HL-60/S4 (cell line): ENCODE measurements around the gene WSCD1.

Source experiments
- in situ Hi-C: fragments of 300-500 bp; cut with MboI; formaldehyde crosslinking; loops from 2 replicates; pipeline ENCODE4 v1.14.3; 2022; ENCODE audit warnings: low sequenced_read_pairs

The WSCD1 gene

DNA sequence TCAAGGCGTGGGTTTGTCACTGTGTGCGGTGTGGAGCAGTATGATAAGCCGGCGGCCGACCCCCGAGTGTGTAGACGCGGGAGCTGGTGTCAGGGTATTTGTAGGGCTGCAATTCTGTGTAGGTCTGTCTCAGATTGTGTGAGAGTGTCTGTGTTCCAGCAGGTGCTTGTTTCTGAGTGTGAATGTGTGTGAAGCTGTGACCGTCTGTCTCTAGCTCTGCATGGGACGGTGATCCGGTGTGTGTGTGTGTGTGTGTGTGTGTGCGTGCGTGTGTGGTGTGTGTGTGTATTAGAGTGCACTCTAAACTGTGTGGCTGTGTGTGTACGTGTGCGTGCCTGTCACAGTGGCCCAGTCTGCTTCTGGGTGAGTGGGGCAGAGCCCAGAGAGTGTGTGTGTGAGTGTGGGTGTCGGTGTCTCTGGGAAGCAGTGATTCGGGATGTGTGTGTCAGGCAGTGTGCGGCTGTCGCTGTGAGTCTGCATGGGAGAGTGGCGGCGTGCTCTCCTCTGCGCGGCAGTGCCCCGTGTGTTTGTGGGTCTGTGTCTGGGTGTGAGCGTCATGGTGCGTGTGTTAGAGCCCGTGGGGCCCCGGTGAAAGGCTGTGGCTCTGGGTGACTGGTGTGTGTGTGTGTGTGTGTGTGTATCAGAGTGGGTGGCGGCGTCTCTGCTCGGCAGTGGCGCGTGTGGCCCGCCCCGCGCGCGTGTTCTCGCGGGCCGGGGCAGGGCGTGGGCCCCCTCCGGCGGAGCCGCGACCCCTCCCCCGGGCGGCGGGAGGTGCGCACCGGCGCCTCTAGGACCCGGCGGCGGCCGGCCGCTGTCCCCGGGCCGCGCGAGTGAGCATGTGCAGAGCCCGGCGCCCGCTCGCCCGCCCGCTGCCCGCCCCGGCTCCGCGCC is at the start of gene WSCD1:
Gene WSCD1, plus strand, starts transcription at position 841 of the 891 bp plus-strand sequence. CDS start 10,280 bp downstream, outside the sequence.
- in situ Hi-C loops: no loop called here

DNA sequence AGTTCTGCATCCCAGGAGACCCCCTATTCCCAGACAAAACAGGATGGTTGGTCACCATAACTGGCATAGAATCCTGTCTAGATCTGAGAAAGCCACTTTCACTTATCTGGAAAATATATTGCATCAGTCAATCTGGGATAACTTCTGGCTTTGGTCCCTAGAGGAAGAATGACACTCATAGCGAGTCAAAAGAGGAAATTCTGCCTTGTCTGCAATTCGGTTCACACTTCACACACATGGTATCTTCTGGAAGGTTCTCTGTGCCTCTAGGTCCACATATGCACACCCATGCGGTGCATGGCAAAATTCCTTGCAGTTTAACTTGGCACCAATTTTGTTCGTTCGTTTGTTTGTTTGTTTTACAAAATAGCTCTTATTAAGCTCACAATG is 49.2 kb upstream of the WSCD1 start:
- in situ Hi-C loops: no loop called here

GRCh38 chr17:6021627-6022026 is 48.6 kb upstream of the WSCD1 start:
- in situ Hi-C loops: no loop called here

DNA sequence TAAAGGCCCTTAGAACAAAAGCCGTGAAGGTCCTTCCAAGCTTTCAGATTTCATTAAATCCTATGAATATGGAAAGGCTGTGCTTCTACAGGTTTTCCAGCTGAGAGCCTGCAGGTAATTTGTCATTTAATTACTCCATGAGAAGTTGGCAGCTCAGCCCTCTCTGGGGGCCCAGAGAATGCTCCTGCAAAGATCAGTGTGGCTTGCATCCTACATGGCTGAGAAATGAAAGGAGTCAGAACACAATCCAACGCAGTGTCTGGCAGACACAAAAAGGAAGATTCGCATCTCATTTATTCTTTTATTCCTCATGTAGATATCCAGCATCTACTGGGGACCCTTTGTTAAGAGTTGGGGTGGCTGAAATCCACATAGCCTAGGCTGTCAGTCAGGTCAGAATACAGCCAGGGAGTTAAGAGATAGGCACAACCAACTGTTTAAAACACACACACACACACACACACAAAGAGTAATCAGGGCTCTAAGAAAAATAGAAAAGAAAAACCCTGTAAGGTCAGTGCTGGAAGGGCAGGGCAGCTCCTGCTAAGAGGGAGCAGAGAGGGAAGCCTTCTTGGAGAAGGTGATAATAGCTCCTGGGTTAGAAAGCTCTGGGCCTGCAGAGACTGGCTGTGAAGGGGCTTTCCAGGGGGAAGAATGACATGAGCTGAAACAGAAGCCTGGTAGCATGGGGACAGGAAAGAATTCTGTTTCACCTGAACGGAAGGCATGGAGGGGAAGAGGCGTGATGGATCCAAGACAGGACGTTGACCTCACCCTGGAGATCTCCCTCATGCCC is 46.9 kb upstream of the WSCD1 start:
- in situ Hi-C loops: no loop called here

DNA sequence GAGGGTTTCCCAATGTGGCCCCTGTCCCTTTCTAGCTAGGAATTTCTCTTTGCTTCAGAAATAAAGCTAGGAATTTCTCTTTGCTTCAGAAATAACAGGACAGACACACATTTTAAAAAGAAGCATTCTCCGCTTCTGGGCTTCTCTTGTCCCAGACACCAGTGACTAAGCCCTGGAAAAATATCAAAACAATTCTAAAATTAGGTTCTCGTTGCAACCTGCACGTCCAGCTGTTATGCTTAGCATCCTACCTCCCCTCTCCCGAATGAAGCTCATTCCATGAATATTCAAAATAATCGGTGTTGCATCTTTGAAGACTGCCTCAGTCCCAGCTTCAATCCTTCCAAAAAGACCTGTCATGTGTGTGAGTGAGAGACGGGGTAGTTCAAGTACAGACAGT is 45.6 kb upstream of the WSCD1 start:
- in situ Hi-C loops: no loop called here

DNA sequence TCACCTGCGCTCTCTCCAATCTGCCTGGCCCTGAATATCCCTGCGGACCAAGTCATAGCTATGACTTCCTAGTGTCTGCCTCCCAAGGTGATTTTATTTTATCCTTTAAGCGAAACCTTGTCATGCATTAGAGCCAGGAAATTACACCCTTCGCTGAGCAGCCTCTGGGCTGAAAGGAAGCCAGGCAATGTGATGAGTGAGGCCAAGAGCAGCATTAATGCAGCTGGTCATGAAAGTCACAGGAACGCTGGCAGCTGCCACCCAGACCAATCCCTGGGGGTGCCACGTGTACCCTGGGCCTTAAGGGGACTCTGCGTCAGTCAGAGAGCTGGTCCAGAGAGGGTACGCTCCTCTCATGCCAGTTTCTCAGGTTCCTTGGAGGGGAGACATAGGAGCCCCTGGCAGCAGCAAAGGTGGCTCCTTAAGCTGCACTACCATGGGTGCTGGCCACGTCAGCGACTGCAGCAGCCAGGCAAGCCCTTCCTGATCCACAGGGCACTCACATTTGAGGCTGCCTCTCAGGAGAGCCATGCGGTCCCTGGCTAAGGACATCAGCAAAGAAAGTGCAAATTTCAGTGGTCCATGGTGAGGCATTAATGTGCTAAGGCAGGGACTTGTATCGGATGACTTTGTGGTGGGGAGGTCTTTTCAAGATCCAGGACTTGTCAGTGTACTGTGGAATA is 42.7 kb upstream of the WSCD1 start:
- in situ Hi-C loops: no loop called here

- in situ Hi-C loops: no loop called here
These were observed 41.9 kb upstream of the WSCD1 start for GRCh38 chr17:6028294-6028693.

GRCh38 chr17:6035801-6036394 is 34.3 kb upstream of the WSCD1 start:
- in situ Hi-C loops: no loop called here

DNA sequence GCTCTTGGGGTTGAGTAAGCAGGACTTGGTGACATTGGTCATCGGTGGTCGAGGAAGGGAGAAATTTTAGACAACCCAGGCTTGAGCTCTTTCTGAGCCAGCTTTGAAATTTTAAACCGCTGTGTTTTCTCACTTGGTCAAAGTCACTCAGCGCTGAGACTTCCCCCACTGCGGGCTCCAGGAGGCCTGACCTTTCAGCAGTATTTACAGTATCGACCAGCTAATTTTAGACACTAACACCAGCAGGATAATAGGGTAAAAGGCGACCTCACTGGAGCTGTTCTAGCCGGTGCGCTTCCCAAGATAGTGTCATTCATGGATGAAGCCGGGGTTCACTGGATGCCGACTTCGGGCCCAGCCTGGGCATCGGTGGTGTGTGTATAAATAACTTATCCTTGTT is 29.7 kb upstream of the WSCD1 start:
- in situ Hi-C loops: no loop called here

DNA sequence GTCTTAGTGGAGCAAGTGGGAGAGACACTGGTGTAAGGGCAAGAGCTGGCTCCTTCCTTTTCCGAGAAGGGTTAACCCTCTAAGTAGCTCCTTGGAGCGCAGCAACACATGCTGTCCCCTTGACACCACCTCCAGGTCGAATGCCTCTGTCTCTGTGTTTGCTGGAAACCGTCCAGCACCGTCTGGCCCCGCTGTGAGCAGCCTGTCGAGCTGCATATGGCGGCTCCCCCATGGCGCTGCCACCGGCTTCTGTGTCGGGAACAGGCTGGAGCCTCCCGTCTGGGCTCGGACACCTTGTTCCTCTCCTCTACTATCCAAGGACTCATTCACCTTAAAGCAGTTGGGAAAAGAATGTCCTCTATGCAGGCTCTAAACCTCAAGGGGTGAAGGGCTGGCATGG is 28.9 kb upstream of the WSCD1 start:
- in situ Hi-C loops: no loop called here

DNA sequence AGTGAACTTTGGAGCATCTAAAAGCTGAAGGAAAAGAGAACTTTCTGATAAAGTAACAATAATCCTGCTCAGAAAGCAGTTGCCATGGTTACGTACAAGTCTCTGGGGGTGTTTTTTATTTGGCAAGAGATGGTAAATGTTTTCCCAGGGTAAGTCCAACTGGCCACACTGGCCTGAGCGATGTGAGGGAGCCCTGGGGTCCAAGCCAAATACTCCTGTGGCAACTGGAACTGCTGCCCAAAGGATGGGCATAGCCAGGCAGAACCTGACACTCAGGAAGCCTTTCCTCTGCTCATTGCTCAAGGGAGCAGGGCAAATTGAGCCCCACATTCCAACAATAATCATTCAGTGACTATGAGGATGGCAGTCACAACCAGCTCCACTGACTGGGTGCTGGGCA is 26.8 kb upstream of the WSCD1 start:
- in situ Hi-C loops: no loop called here

- in situ Hi-C loops: no loop called here
These were observed 25.9 kb upstream of the WSCD1 start for GRCh38 chr17:6044261-6044660.

- in situ Hi-C loops: no loop called here
These were observed 24.4 kb upstream of the WSCD1 start for GRCh38 chr17:6045621-6046357.

- in situ Hi-C loops: no loop called here
These were observed 23.7 kb upstream of the WSCD1 start for GRCh38 chr17:6046431-6046830.

DNA sequence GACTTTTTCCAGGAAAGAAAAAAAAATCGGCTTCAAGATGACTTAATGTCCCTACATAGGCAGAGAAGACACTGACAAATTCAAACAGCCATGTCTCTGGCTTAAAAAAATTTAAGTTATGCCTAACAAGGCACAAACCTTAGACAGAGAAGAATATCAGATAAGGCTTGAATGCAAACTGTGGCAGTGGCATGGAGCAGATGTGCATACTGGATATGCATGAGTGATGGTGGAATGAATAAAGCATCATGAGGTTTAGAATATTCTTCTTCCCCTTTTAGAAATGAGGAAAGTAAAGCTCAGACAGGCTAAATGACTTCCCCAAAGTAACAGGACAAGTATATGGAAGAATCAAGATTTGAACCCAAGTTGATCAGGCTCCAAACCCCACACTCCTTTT is 23.2 kb upstream of the WSCD1 start:
- in situ Hi-C loops: no loop called here

- in situ Hi-C loops: no loop called here
These were observed 22.2 kb upstream of the WSCD1 start for GRCh38 chr17:6047966-6048365.

- in situ Hi-C loops: no loop called here
These were observed 21.7 kb upstream of the WSCD1 start for GRCh38 chr17:6048486-6048885.

DNA sequence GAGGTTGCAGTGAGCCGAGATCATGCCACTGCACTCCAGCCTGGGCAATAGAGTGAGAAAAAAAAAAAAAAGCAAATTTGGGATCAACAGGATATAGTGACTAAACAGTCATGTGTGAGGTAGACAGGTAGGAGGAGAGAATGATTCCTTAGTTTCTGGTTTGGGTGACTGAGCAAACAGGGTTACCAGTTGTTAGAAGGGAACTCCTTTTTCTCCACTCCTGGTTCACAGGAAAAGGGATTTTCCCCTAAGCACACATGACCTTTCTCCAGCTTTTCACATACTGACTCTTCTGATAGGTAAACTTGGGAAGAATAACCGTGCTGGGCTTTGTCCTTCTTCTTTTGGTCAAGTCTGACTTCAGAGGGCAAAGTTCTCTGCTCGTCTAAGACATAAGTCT is 17.3 kb upstream of the WSCD1 start:
- in situ Hi-C loops: no loop called here

- in situ Hi-C loops: no loop called here
These were observed 15.8 kb upstream of the WSCD1 start for GRCh38 chr17:6054372-6054771.

DNA sequence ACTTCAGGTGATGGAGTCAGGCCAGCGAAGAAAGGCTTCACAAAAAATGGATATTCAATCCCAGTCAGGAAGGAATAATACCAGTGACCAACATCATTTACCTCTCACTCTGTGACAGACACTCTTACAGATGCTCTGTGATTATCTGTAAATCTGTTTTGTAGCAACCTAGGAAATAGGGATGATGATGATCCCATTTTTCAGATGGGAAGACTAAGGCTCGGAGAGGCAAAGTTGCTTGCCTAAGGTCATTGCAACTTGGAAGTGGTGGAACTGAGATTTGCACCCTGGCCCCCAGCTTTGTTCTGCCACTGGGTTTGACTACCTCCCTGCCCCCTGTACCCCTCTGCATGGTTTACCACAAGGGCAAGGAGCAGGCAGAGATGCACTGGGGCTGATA is 14.1 kb upstream of the WSCD1 start:
- in situ Hi-C loops: no loop called here
